ENCODE results near the gene POLA2.

GRCh38 chr11:65254724-65255123 lies 7.0 kb upstream of the POLA2 start:
- no peak for TF ChIP-seq POLR2A (IDR thresholded peaks at IDR 0.05)
- no peak for TF ChIP-seq CTCF (IDR thresholded peaks at IDR 0.05)

Data from sigmoid colon (tissue), 3 donors.